HepG2 (cell line): ENCODE measurements around the gene DHX57. TPM values are rescaled to one million over a fixed set of nuclear protein-coding genes. Genes with fewer than 3 reads are reported as not detected.

Source experiments
- ATAC-seq: fragments of 200-7000 bp; cut with Tn5 transposase; 3 replicates; pipeline ENCODE4 v1.9.1; 2020; ENCODE audit warnings: mild to moderate bottlenecking, moderate library complexity
- BruUV-seq: library from RNA; stranded (reverse); fragments of 400-500 nt; replicated peaks from 2 replicates; lab custom pipeline; 2021; lab: Mats Ljungman, UMichigan
- CTCF ChIA-PET: fragments of 300-600 bp; formaldehyde crosslinking; extraction: SDS; loops from one replicate; lab custom pipeline; 2021; ENCODE audit warnings: low total read pairs, inconsistent platforms, low intra/inter-chr PET ratio; lab: Yijun Ruan, JAX
- POLR2A ChIA-PET: fragments of 350-600 bp; sonication (Branson Sonifier 250); formaldehyde crosslinking; loops from one replicate; lab custom pipeline; 2020; ENCODE audit warnings: antibody characterized with exemption, inconsistent platforms; lab: Yijun Ruan, JAX
- DNase-seq: peaks from one replicate; pipeline ENCODE4 v3.0.0-alpha.2; 2015; ENCODE audit warnings: low spot score
- FAIRE-seq: peaks from 3 replicates; lab custom pipeline; 2011; peaks lifted over from hg19 to GRCh38; lab: Jason Lieb, UNC
- H2AFZ ChIP-seq: one replicate; pipeline ENCODE4 v1.6.1; 2011; ENCODE audit warnings: low read length, inconsistent platforms
- H3K27ac ChIP-seq: fragments of 300-600 bp; 3 replicates; pipeline ENCODE4 v1.8.0; 2011; ENCODE audit warnings: mixed run types, mild to moderate bottlenecking, mixed read lengths, low read length, inconsistent platforms; ENCODE audit not compliant: insufficient read depth; ENCODE audit errors: extremely low read length
- H3K27me3 ChIP-seq, 2 experiments: fragments of 200-600 bp in 1 of 2; 2 replicates in 1 of 2; 3 replicates in 1 of 2; pipeline versions ENCODE4 v1.6.0 to v1.8.0; 2011; ENCODE audit warnings: low read length in 2 of 2, mild to moderate bottlenecking in 2 of 2, moderate library complexity in 2 of 2, inconsistent platforms in 1 of 2; ENCODE audit not compliant: insufficient read depth in 2 of 2, control insufficient read depth in 1 of 2
- H3K36me3 ChIP-seq, 2 experiments: fragments of 200-600 bp in 1 of 2; replicated peaks in 1 of 2; 2 replicates in 1 of 2; 3 replicates in 1 of 2; pipeline versions ENCODE4 v1.5.1 to v1.8.0; 2011; ENCODE audit warnings: low read length in 2 of 2, inconsistent platforms in 1 of 2; ENCODE audit not compliant: insufficient read depth in 2 of 2, control insufficient read depth in 1 of 2
- H3K4me1 ChIP-seq: 2 replicates; pipeline ENCODE4 v1.5.1; 2012; ENCODE audit warnings: low read length, inconsistent platforms; ENCODE audit not compliant: insufficient read depth
- H3K4me2 ChIP-seq: 2 replicates; pipeline ENCODE4 v1.6.0; 2011; ENCODE audit warnings: low read depth, low read length, inconsistent platforms
- H3K4me3 ChIP-seq, 3 experiments: fragments of 200-600 bp in 1 of 3; sonication (generic), shearing (Covaris generic) in 1 of 3; replicated peaks in 1 of 3; 2 replicates each; pipeline ENCODE4 v1.5.1; 2011 to 2016; ENCODE audit warnings: low read length in 3 of 3, inconsistent platforms in 2 of 3, low read depth in 2 of 3, mild to moderate bottlenecking in 2 of 3, control low read depth in 1 of 3, mixed read lengths in 1 of 3; ENCODE audit not compliant: insufficient read depth in 1 of 3
- H3K79me2 ChIP-seq: one replicate; pipeline ENCODE4 v1.6.1; 2011; ENCODE audit warnings: low read length, inconsistent platforms; ENCODE audit not compliant: insufficient read depth
- H3K9ac ChIP-seq: 2 replicates; pipeline ENCODE4 v1.6.0; 2011; ENCODE audit warnings: mild to moderate bottlenecking, low read depth, low read length, inconsistent platforms; ENCODE audit not compliant: insufficient read depth
- H3K9me3 ChIP-seq: 2 replicates; pipeline ENCODE4 v1.5.1; 2012; ENCODE audit warnings: mild to moderate bottlenecking, low read length
- H4K20me1 ChIP-seq: 2 replicates; pipeline ENCODE4 v1.6.0; 2011; ENCODE audit warnings: inconsistent platforms, mild to moderate bottlenecking, low read length, moderate library complexity; ENCODE audit not compliant: insufficient read depth
- FOXJ3 ChIP-seq: sonication (generic); formaldehyde crosslinking; IDR thresholded peaks from 2 replicates; pipeline ENCODE4 v1.4.0; 2020; ENCODE audit warnings: missing genetic modification reagents, mild to moderate bottlenecking, borderline replicate concordance
- MAFK ChIP-seq, 2 experiments: IDR thresholded peaks in 1 of 2; conservative IDR thresholded peaks in 1 of 2; 2 replicates each; pipeline ENCODE4 v1.6.1; 2011; ENCODE audit warnings: improper control_type of control experiment in 2 of 2, low read length in 2 of 2
- MED1 ChIP-seq: sonication (generic); formaldehyde crosslinking; IDR thresholded peaks from 2 replicates; pipeline ENCODE4 v1.4.0; 2020; ENCODE audit warnings: missing genetic modification reagents
- STAT6 ChIP-seq: sonication (generic); formaldehyde crosslinking; IDR thresholded peaks from 2 replicates; pipeline ENCODE4 v1.4.0; 2020; ENCODE audit warnings: missing genetic modification reagents, mild to moderate bottlenecking, borderline replicate concordance
- ZNF138 ChIP-seq: sonication (generic); formaldehyde crosslinking; IDR thresholded peaks from 2 replicates; pipeline ENCODE4 v1.5.0; 2020; ENCODE audit warnings: mild to moderate bottlenecking, low read depth, missing genetic modification reagents
- ZNF503 ChIP-seq: sonication (generic); formaldehyde crosslinking; IDR thresholded peaks from 2 replicates; pipeline ENCODE4 v1.4.0; 2020; ENCODE audit warnings: missing genetic modification reagents
- WGBS: methylation state at CpG from one replicate; pipeline ENCODE4 v1.1.6; 2017; ENCODE audit warnings: low lambda C conversion rate; 5-methylcytosine and 5-hydroxymethylcytosine counted together
- in situ Hi-C: cut with HindIII; loops from 2 replicates; pipeline ENCODE4 v1.10.0; 2017; ENCODE audit warnings: low pct_unique_long_range_greater_than_20kb; ENCODE audit not compliant: extremely low pct_ligation_motif_present
- intact Hi-C: fragments of 100-400 bp; cut with micrococcal nuclease; formaldehyde crosslinking; loops from one replicate; pipeline ENCODE4 v1.10.0; 2022; ENCODE audit not compliant: unreplicated experiment
- polyA plus RNA-seq, 8 experiments: library from polyadenylated mRNA; depleted of rRNA in 3 of 8; stranded (reverse) in 7 of 8; unstranded in 1 of 8; fragments of >200 nt; fragmentation: Illumina TruSeq in 4 of 8; extraction: Trizol in 4 of 8; gene quantifications; 2 replicates each; pipeline versions ENCODE4 v1.2.1 to v1.2.3, GENCODE V29; 2011 to 2016; ENCODE audit warnings: low read depth in 4 of 8, missing spikeins in 1 of 8, mixed read lengths in 1 of 8; ENCODE audit not compliant: insufficient read depth in 1 of 8
- total RNA-seq, 5 experiments: library from RNA; depleted of rRNA; stranded (reverse); fragments of >200 nt; fragmentation: Illumina TruSeq; extraction: Trizol; gene quantifications; 2 replicates each; pipeline ENCODE4 v1.2.3, GENCODE V29; 2016; ENCODE audit warnings: low read depth in 1 of 5

The DHX57 gene
- total and polyA plus RNA-seq, 2 of the 13 experiments (the other 11 are each of a cell fraction or from before 2014, with no cell fraction given): 9.2 to 24.2 TPM

- TF ChIP-seq FOXJ3 (CRISPR knock-in tag): no peak
- TF ChIP-seq ZNF138: no peak
- TF ChIP-seq ZNF503 (CRISPR knock-in tag): no peak
- TF ChIP-seq MED1: no peak
Observed at GRCh38 chr2:38911191-38911590, 35.5 kb upstream of the DHX57 start (continued).

GRCh38 chr2:38909872-38910271, 34.1 kb upstream of the DHX57 start:
- Histone ChIP-seq H3K9ac (no peak overlapping the region), H2AFZ (no peak overlapping the region), H3K27ac (no peak overlapping the region), H3K27me3 (no peaks in the 10 kb centered on the region), H3K4me3 (no peak overlapping the region), H3K36me3 (no peaks in the 10 kb centered on the region), H3K4me2 (no peak overlapping the region), H3K4me1 (peaks cover 41% of the 10 kb centered on the region), H3K79me2 (no peaks in the 10 kb centered on the region), H4K20me1 (no peaks in the 10 kb centered on the region), H3K9me3 (no peaks in the 10 kb centered on the region)
- POLR2A ChIA-PET: no interaction called here
- DNase-seq (no peak), ATAC-seq (no peak), FAIRE-seq (no peak)
- intact Hi-C loops: no loop called here
- BruUV-seq: no TSS peak
- in situ Hi-C loops: no loop called here
- 0 out of 4 replicates have a peak, but pooled peaks of 1 of the 2 experiments have one; percentile 9 for TF ChIP-seq MAFK (conservative IDR thresholded peaks at IDR 0.05 in 1 of 2, IDR thresholded peaks at IDR 0.05 in 1 of 2; ENCODE audit: low read length in 2 of 2)
- no peak for TF ChIP-seq STAT6
- TF ChIP-seq, all 625 proteins: peak for 1
- 93% methylated on average over 1 of the region's 1 CpG for WGBS
- CTCF ChIA-PET: no interaction called here
